ENCODE measurements around the gene ZNF581. TPM values are rescaled to one million over a fixed set of nuclear protein-coding genes. Genes with fewer than 3 reads are reported as not detected.

Gene ZNF581
- total RNA-seq, 1 experiment from 2014 or later = 46.2 TPM

DNA sequence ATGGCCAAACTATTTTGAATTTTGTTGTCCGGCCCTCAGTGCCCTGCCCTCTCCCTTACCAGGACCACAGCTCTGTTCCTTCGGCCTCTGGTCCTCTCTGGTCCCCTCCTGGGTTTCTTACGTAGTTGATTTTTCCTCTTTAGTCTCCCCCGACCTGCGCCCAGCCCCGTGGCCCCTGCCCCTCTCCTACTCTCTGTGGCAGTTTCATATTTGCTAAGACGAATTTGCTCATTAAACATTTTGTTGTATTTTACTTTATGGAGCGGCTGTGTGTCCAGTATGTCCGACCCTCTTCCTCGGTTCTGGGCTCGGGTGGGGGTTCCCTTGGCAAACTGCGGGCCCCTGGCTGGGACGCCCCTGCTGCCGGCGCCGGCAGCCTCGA lies 31.0 kb downstream of the ZNF581 start:
- TF ChIP-seq, protein P1, sequence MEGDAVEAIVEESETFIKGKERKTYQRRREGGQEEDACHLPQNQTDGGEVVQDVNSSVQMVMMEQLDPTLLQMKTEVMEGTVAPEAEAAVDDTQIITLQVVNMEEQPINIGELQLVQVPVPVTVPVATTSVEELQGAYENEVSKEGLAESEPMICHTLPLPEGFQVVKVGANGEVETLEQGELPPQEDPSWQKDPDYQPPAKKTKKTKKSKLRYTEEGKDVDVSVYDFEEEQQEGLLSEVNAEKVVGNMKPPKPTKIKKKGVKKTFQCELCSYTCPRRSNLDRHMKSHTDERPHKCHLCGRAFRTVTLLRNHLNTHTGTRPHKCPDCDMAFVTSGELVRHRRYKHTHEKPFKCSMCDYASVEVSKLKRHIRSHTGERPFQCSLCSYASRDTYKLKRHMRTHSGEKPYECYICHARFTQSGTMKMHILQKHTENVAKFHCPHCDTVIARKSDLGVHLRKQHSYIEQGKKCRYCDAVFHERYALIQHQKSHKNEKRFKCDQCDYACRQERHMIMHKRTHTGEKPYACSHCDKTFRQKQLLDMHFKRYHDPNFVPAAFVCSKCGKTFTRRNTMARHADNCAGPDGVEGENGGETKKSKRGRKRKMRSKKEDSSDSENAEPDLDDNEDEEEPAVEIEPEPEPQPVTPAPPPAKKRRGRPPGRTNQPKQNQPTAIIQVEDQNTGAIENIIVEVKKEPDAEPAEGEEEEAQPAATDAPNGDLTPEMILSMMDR (IDR thresholded peaks at IDR 0.05; ENCODE audit: insufficient read depth in 1 of 2, low read depth in 1 of 2, low read length in 1 of 2, severe bottlenecking in 1 of 2, unreplicated experiment in 1 of 2) = no peak
- Mint-ChIP-seq H3K27me3 (ENCODE audit: insufficient read depth, unreplicated experiment) (no peaks in the 10 kb centered on the region), H3K27ac (ENCODE audit: unreplicated experiment) (peak overlapping the region; percentile 92), H3K4me1 (ENCODE audit: low read depth, unreplicated experiment) (peaks cover 52% of the 10 kb centered on the region), H3K9me3 (ENCODE audit: unreplicated experiment) (no peaks in the 10 kb centered on the region), H3K4me3 (ENCODE audit: unreplicated experiment) (peak overlapping the region; percentile 94), H3K36me3 (ENCODE audit: insufficient read depth, unreplicated experiment) (peaks cover 94% of the 10 kb centered on the region)
- Histone ChIP-seq H3K36me3 (ENCODE audit: control insufficient read depth, insufficient read depth, low read length) (peaks cover 10% of the 10 kb centered on the region), H3K9me3 (no peaks in the 10 kb centered on the region), H3K27me3 (replicated peaks; ENCODE audit: control insufficient read depth, insufficient read depth, low read length) (no peaks in the 10 kb centered on the region), H3K4me1 (peaks cover 30% of the 10 kb centered on the region), H3K4me3 (ENCODE audit: low read depth, low read length) (peak overlapping the region; percentile 76)
- BruUV-seq (replicated peaks) = TSS peak; percentile 57
- CTCF ChIA-PET = no interaction called here
- POLR2A ChIA-PET = interaction anchor here (0.7 kb wide), 1 partner anchor 19 kb away, joined by 8 read pairs; the partner anchor contains the start of gene U2AF2
- intact Hi-C loops (cut with micrococcal nuclease; ENCODE audit: unreplicated experiment) = loop anchor here (2.0 kb wide), 1 partner anchor 20 kb away; the partner anchor contains the start of gene U2AF2
- no peak for DNase-seq

DNA sequence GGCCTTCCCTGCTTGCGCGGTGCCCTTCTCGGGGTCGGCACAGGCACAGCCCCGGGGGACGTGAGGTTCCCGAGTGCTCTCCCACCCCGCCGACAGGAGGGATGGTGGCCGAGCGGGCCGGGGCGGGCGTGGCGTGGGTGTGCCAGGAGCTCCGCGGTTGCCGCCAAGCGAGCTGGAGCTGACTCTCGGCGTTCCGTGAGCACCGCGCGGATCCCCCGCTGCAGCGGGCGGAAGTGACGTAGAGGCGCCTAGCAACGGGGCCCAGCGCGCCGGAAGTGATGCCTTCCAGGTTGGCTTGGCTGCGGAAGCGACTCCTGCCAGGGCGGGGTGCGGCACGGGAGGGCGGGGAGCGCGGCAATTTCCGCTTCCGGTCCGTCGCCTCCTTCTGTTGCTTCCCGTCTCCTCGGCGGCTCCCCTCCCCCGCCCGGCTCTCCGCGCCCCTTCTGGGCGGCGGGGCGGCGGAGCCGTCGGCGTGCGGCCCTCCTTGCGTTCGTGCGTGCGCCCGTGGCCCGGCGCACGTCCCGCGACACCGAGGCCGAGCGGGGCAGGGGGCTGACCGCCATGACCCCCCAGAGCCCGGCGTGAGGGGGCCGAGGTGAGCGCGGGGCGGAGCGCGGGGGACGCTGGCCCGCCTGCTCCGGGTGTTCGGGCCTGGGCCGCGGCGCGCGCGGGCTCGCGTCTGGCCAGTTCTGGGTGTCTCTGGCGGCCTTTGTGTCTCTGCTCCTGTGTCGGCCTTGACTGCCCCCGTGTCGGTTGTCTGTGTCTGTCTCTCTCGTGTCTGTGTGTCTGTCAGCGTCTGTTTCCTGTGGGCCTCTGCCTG lies 31.6 kb downstream of the ZNF581 start, which contains the start of gene EPN1:
Gene EPN1 (plus strand): TSS at position 386 of the 820 bp plus-strand sequence. CDS start 3,402 bp downstream, outside the sequence.
- Mint-ChIP-seq H3K27me3 (ENCODE audit: insufficient read depth, unreplicated experiment) (no peaks in the 10 kb centered on the region), H3K9me3 (ENCODE audit: unreplicated experiment) (no peaks in the 10 kb centered on the region), H3K4me3 (ENCODE audit: unreplicated experiment) (peak within 1 kb of the TSS; percentile 94), H3K27ac (ENCODE audit: unreplicated experiment) (peak within 1 kb of the TSS; percentile 92), H3K36me3 (ENCODE audit: insufficient read depth, unreplicated experiment) (peaks cover 92% of the 10 kb centered on the region), H3K4me1 (ENCODE audit: low read depth, unreplicated experiment) (peaks cover 47% of the 10 kb centered on the region)
- TF ChIP-seq, protein P1 (IDR thresholded peaks at IDR 0.05; ENCODE audit: insufficient read depth in 1 of 2, low read depth in 1 of 2, low read length in 1 of 2, severe bottlenecking in 1 of 2, unreplicated experiment in 1 of 2) = no peak
- DNase-seq = peak; percentile 98
- no TSS peak for BruUV-seq (replicated peaks)
- POLR2A ChIA-PET = interaction anchor here (0.5 to 0.7 kb wide), 2 partner anchors 8 to 20 kb away, joined by 3 to 8 read pairs; partner anchors contain the start of gene U2AF2
- Histone ChIP-seq H3K27me3 (replicated peaks; ENCODE audit: control insufficient read depth, insufficient read depth, low read length) (no peaks in the 10 kb centered on the region), H3K4me1 (peaks cover 30% of the 10 kb centered on the region), H3K9me3 (no peaks in the 10 kb centered on the region), H3K36me3 (ENCODE audit: control insufficient read depth, insufficient read depth, low read length) (peaks cover 5% of the 10 kb centered on the region), H3K4me3 (ENCODE audit: low read depth, low read length) (peak within 1 kb of the TSS; percentile 76)
- CTCF ChIA-PET = no interaction called here
- intact Hi-C loops (cut with micrococcal nuclease; ENCODE audit: unreplicated experiment) = loop anchor here (2.0 kb wide), 1 partner anchor 20 kb away; the partner anchor contains the start of gene U2AF2

DNA sequence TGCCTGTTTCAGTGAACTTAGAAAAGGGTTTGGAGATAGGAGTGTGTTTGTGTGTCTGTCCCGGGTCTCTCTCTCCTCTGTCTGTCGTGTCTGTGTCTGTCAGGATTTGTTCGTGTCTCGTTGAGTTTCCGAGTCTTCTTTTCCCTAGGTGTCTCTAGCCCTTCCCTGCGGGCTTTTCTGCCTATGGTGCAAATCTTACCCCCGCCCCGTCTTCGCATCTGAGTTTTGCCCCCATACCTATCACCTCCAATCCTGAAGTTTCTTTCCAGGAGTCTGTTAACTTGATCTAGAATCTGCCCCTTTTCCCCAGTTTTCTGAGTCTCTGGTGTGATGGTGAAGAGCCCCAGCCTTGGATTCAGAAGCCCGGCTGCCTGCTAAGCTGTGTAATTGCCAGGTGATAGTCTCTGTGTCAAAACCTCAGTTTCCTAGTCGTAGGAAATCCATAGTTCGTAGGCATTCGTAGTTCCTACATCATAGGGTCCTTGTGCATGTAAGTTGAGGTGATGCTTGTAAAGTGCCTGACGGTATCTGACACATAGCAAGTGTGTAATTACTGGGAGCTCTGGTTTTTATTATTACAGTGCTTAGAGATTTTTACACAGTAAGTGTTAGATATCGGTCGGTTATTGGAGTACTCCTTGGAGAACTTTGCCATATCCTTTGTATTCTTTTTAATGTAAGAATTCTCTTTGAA lies 32.4 kb downstream of the ZNF581 start:
- TF ChIP-seq, protein P1 (IDR thresholded peaks at IDR 0.05; ENCODE audit: insufficient read depth in 1 of 2, low read depth in 1 of 2, low read length in 1 of 2, severe bottlenecking in 1 of 2, unreplicated experiment in 1 of 2) = no peak
- BruUV-seq (replicated peaks) = no TSS peak
- Mint-ChIP-seq H3K4me3 (ENCODE audit: unreplicated experiment) (peak overlapping the region; percentile 94), H3K4me1 (ENCODE audit: low read depth, unreplicated experiment) (peaks cover 41% of the 10 kb centered on the region), H3K9me3 (ENCODE audit: unreplicated experiment) (no peaks in the 10 kb centered on the region), H3K27me3 (ENCODE audit: insufficient read depth, unreplicated experiment) (no peaks in the 10 kb centered on the region), H3K36me3 (ENCODE audit: insufficient read depth, unreplicated experiment) (peaks cover 91% of the 10 kb centered on the region), H3K27ac (ENCODE audit: unreplicated experiment) (peak overlapping the region; percentile 92)
- ChIA-PET CTCF (no interaction called here), POLR2A (interaction anchor here (0.5 kb wide), 1 partner anchor 8 kb away, joined by 3 read pairs; no protein-coding TSS in a partner anchor)
- intact Hi-C loops (cut with micrococcal nuclease; ENCODE audit: unreplicated experiment) = loop anchor here (2.0 kb wide), 1 partner anchor 21 kb away; the partner anchor contains the start of gene U2AF2
- Histone ChIP-seq H3K27me3 (replicated peaks; ENCODE audit: control insufficient read depth, insufficient read depth, low read length) (no peaks in the 10 kb centered on the region), H3K4me1 (peaks cover 30% of the 10 kb centered on the region), H3K36me3 (ENCODE audit: control insufficient read depth, insufficient read depth, low read length) (peaks cover 5% of the 10 kb centered on the region; the same call in 1 of the 2 replicates), H3K4me3 (ENCODE audit: low read depth, low read length) (peak overlapping the region; percentile 76), H3K9me3 (no peaks in the 10 kb centered on the region)
- DNase-seq = no peak
